ENCODE results near the gene PLCXD1. TPM values are rescaled to one million over a fixed set of nuclear protein-coding genes. Genes with fewer than 3 reads are reported as not detected.
"Not testable (repeated sequence)": the region's sequence is repeated elsewhere in the genome, so short reads cannot be mapped to it uniquely, and the experiment has no call there.

Gene PLCXD1
- total and polyA plus RNA-seq, 7 experiments from 2014 or later: 3.2 to 51.1 (median 30.7) TPM

DNA sequence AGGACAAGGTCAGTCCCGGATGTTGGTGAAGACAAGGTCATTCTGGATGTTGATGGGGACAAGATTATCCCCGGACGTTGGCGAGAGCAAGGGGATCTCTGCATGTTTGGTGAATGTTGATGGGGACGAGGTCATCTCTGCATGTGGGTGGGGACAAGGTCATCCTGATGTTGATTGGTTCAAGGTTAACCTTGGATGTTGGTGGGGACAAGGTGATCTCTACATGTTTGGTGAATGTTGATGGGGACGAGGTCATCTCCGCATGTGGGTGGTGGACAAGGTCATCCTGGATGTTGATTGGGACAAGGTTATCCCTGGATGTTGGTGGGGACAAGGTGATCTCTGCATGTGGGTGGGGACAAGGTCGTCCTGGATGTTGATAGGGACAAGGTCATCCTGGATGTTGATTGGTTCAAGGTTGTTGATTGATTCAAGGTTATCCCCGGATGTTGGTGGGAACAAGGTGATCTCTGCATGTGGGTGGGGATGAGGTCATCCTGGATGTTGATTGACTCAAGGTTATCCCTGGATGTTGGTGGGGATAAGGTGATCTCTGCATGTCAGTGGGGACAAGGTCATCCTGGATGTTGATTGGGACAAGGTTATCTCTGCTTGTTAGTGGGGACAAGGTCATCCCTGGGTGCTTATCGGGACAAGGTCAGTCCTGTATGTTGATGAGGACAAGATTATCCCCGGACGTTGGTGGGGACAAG lies 28.8 kb upstream of the PLCXD1 start:
- no peak for DNase-seq
- Histone ChIP-seq H3K9me3 (ENCODE audit: control insufficient read depth in 2 of 3, low read length in 3 of 3) (no peaks in the 10 kb centered on the region), H3K27me3 (ENCODE audit: control insufficient read depth in 2 of 2, insufficient read depth in 2 of 2, low read length in 2 of 2) (no peaks in the 10 kb centered on the region), H3K4me1 (ENCODE audit: control insufficient read depth in 2 of 2, insufficient read depth in 2 of 2, low read length in 2 of 2) (peaks cover 0 to 12% of the 10 kb centered on the region in 2 donors), H3K4me3 (ENCODE audit: low read length) (no peak overlapping the region), H3K36me3 (ENCODE audit: control insufficient read depth in 2 of 3, insufficient read depth in 3 of 3, low read length in 3 of 3) (no peaks in the 10 kb centered on the region), H3K27ac (ENCODE audit: low read depth, low read length) (no peak overlapping the region)
- Mint-ChIP-seq H3K36me3 (no peaks in the 10 kb centered on the region), H3K4me1 (peaks cover 7 to 34% (median 20%) of the 10 kb centered on the region in 7 donors), H3K27me3 (no peaks in the 10 kb centered on the region), H3K27ac (peak overlapping the region; percentile 3 to 92 (median 38)), H3K9me3 (peaks cover 0 to 11% (median 3%) of the 10 kb centered on the region in 11 donors), H3K4me3 (peak overlapping the region in 4 of 10 donors; percentile 2 to 24 (median 18))
- POLR2A ChIA-PET: no interaction called here
- ATAC-seq: no peak
- CTCF ChIA-PET: no interaction called here
- intact Hi-C loops (cut with micrococcal nuclease): no loop called here

DNA sequence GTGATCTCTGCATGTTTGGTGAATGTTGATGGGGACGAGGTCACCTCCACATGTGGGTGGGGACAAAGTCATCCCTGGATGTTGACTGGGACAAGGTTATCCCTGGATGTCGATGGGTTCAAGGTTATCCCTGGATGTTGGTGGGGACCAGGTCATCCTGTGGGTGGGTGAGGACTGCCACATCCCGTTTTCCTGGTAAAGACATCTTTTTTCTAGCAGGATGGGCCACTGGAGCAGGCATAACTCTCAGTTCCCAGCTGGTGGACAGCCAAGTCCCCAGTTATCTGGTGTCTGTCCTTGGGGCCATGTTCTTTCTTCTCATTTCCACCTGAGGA lies 28.3 kb upstream of the PLCXD1 start:
- Histone ChIP-seq H3K4me1 (ENCODE audit: control insufficient read depth in 2 of 2, insufficient read depth in 2 of 2, low read length in 2 of 2) (peaks cover 0 to 12% of the 10 kb centered on the region in 2 donors), H3K4me3 (ENCODE audit: low read length) (no peak overlapping the region), H3K27ac (ENCODE audit: low read depth, low read length) (no peak overlapping the region), H3K36me3 (ENCODE audit: control insufficient read depth in 2 of 3, insufficient read depth in 3 of 3, low read length in 3 of 3) (no peaks in the 10 kb centered on the region), H3K9me3 (ENCODE audit: control insufficient read depth in 2 of 3, low read length in 3 of 3) (no peaks in the 10 kb centered on the region), H3K27me3 (ENCODE audit: control insufficient read depth in 2 of 2, insufficient read depth in 2 of 2, low read length in 2 of 2) (no peaks in the 10 kb centered on the region)
- no peaks in the 10 kb centered on the region for H3K36me3 Mint-ChIP-seq
- CTCF ChIA-PET: no interaction called here
- peaks cover 7 to 34% (median 20%) of the 10 kb centered on the region in 7 donors for H3K4me1 Mint-ChIP-seq
- POLR2A ChIA-PET: no interaction called here
- H3K9me3 Mint-ChIP-seq: peaks cover 0 to 11% (median 3%) of the 10 kb centered on the region in 11 donors
- H3K27me3 Mint-ChIP-seq: no peaks in the 10 kb centered on the region
- intact Hi-C loops (cut with micrococcal nuclease): no loop called here
- no peak for DNase-seq
- peak overlapping the region in 5 of 9 donors; percentile 10 to 92 (median 38) for H3K27ac Mint-ChIP-seq
- ATAC-seq: no peak
- H3K4me3 Mint-ChIP-seq: peak overlapping the region in 2 of 10 donors; percentile 2 to 24

- no peak for DNase-seq
- Mint-ChIP-seq H3K4me1 (peaks cover 7 to 34% (median 20%) of the 10 kb centered on the region in 7 donors), H3K4me3 (no peak overlapping the region), H3K27ac (peak overlapping the region in 2 of 9 donors; percentile 57 to 66), H3K27me3 (no peaks in the 10 kb centered on the region), H3K9me3 (peaks cover 0 to 11% (median 3%) of the 10 kb centered on the region in 11 donors), H3K36me3 (no peaks in the 10 kb centered on the region)
- Histone ChIP-seq H3K27ac (ENCODE audit: low read depth, low read length) (no peak overlapping the region), H3K4me1 (ENCODE audit: control insufficient read depth in 2 of 2, insufficient read depth in 2 of 2, low read length in 2 of 2) (peaks cover 0 to 12% of the 10 kb centered on the region in 2 donors), H3K4me3 (ENCODE audit: low read length) (no peak overlapping the region), H3K36me3 (ENCODE audit: control insufficient read depth in 2 of 3, insufficient read depth in 3 of 3, low read length in 3 of 3) (no peaks in the 10 kb centered on the region), H3K9me3 (ENCODE audit: control insufficient read depth in 2 of 3, low read length in 3 of 3) (no peaks in the 10 kb centered on the region), H3K27me3 (ENCODE audit: control insufficient read depth in 2 of 2, insufficient read depth in 2 of 2, low read length in 2 of 2) (no peaks in the 10 kb centered on the region)
- ATAC-seq: no peak
- intact Hi-C loops (cut with micrococcal nuclease): no loop called here
- CTCF ChIA-PET: no interaction called here
- POLR2A ChIA-PET: no interaction called here
These were observed 27.5 kb upstream of the PLCXD1 start for GRCh38 chrX:253451-254297.

DNA sequence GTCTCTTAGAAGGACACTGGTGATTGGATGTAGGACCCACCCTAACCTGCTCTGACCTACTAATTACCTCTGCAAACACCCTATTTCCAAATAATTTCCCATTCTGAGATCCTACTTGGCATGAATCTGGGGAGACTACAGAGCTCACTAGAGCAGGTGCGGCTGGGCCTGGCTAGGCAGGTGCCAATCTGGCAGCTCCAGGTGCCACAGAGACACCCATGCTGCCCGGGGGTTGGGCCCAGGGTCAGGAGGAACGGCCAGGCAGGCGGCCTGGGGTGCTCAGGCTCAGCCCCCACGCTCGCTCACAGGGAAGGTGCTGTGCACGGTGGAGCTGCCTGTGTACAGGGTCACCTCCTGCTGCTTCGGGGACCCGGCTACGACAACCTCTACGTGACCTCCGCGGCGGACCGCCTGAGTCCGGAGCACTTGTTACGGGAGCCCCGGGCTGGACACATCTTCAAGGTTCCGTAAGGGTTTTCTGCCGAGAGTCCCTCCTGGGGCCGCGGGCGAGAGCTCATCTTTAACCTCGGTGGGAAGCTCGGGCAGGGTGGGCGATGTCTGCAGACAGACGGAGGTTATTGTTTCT lies 26.5 kb upstream of the PLCXD1 start:
- Mint-ChIP-seq H3K27me3 (no peaks in the 10 kb centered on the region), H3K36me3 (no peaks in the 10 kb centered on the region), H3K9me3 (peaks cover 0 to 11% (median 3%) of the 10 kb centered on the region in 11 donors), H3K27ac (peak overlapping the region in 2 of 9 donors; percentile 57 to 66), H3K4me1 (peaks cover 7 to 35% (median 21%) of the 10 kb centered on the region in 7 donors), H3K4me3 (peak overlapping the region in 1 of 10 donors; percentile 20)
- no peak for ATAC-seq
- H3K36me3 ChIP-seq (ENCODE audit: control insufficient read depth in 2 of 3, insufficient read depth in 3 of 3, low read length in 3 of 3): no peaks in the 10 kb centered on the region
- CTCF ChIA-PET: no interaction called here
- H3K27me3 ChIP-seq (ENCODE audit: control insufficient read depth in 2 of 2, insufficient read depth in 2 of 2, low read length in 2 of 2): no peaks in the 10 kb centered on the region
- no peak overlapping the region for H3K4me3 ChIP-seq (ENCODE audit: low read length)
- H3K27ac ChIP-seq (ENCODE audit: low read depth, low read length): no peak overlapping the region
- intact Hi-C loops (cut with micrococcal nuclease): no loop called here
- H3K9me3 ChIP-seq (ENCODE audit: control insufficient read depth in 2 of 3, low read length in 3 of 3): no peaks in the 10 kb centered on the region
- peaks cover 0 to 12% of the 10 kb centered on the region in 2 donors for H3K4me1 ChIP-seq (ENCODE audit: control insufficient read depth in 2 of 2, insufficient read depth in 2 of 2, low read length in 2 of 2)
- DNase-seq: no peak
- POLR2A ChIA-PET: no interaction called here

GRCh38 chrX:255923-256331 lies 25.3 kb upstream of the PLCXD1 start:
- Mint-ChIP-seq H3K4me1 (peaks cover 5 to 35% (median 22%) of the 10 kb centered on the region in 7 donors), H3K36me3 (no peaks in the 10 kb centered on the region), H3K27ac (no peak overlapping the region), H3K9me3 (peaks cover 0 to 11% (median 4%) of the 10 kb centered on the region in 11 donors), H3K27me3 (no peaks in the 10 kb centered on the region), H3K4me3 (no peak overlapping the region)
- no peaks in the 10 kb centered on the region for H3K36me3 ChIP-seq (ENCODE audit: control insufficient read depth in 2 of 3, insufficient read depth in 3 of 3, low read length in 3 of 3)
- H3K4me3 ChIP-seq (ENCODE audit: low read length): no peak overlapping the region
- H3K4me1 ChIP-seq (ENCODE audit: control insufficient read depth in 2 of 2, insufficient read depth in 2 of 2, low read length in 2 of 2): peaks cover 0 to 10% of the 10 kb centered on the region in 2 donors
- DNase-seq (no peak), ATAC-seq (no peak)
- CTCF ChIA-PET: no interaction called here
- no peaks in the 10 kb centered on the region for H3K27me3 ChIP-seq (ENCODE audit: control insufficient read depth in 2 of 2, insufficient read depth in 2 of 2, low read length in 2 of 2)
- intact Hi-C loops (cut with micrococcal nuclease): no loop called here
- H3K27ac ChIP-seq (ENCODE audit: low read depth, low read length): no peak overlapping the region
- no peaks in the 10 kb centered on the region for H3K9me3 ChIP-seq (ENCODE audit: control insufficient read depth in 2 of 3, low read length in 3 of 3)
- POLR2A ChIA-PET: no interaction called here

DNA sequence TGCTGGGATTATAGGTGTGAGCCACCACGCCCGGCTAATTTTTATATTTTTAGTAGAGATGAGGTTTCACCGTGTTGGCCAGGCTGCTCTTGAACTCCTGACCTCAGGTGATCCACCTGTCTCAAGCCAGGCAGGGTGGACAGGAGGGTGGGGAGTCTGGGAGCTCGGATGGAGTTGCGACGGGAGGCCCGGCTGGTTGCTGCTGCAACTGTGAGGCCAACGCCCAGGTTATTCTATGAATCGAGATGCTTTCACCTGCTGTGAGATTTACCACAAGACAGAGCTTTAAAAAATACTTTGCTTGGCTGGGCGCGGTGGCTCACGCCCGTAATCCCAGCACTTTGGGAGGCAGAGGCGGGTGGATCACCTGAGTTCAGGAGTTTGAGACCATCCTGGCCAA lies 24.1 kb upstream of the PLCXD1 start:
- H3K27ac ChIP-seq (ENCODE audit: low read depth, low read length); H3K4me1 ChIP-seq (ENCODE audit: control insufficient read depth in 2 of 2, insufficient read depth in 2 of 2, low read length in 2 of 2); H3K27me3 ChIP-seq (ENCODE audit: control insufficient read depth in 2 of 2, insufficient read depth in 2 of 2, low read length in 2 of 2); H3K9me3 Mint-ChIP-seq; intact Hi-C loops (cut with micrococcal nuclease); H3K36me3 ChIP-seq (ENCODE audit: control insufficient read depth in 2 of 3, insufficient read depth in 3 of 3, low read length in 3 of 3); H3K4me3 ChIP-seq (ENCODE audit: low read length); H3K4me3 Mint-ChIP-seq; DNase-seq; H3K27ac Mint-ChIP-seq; CTCF ChIA-PET; POLR2A ChIA-PET; ATAC-seq; H3K36me3 Mint-ChIP-seq; H3K27me3 Mint-ChIP-seq; H3K9me3 ChIP-seq (ENCODE audit: control insufficient read depth in 2 of 3, low read length in 3 of 3): not testable (repeated sequence)
- H3K4me1 Mint-ChIP-seq: peaks cover 0 to 24% (median 12%) of the 10 kb centered on the region in 7 donors

Measured in naive thymus-derived CD4-positive, alpha-beta T cell (primary cell).